Liver (tissue), 9 donors: ENCODE results near the gene RIMBP2. TPM values are rescaled to one million over a fixed set of nuclear protein-coding genes. Genes with fewer than 3 reads are reported as not detected.

ENCODE experiments used
- DNase-seq: peaks from one replicate; pipeline ENCODE4 v3.0.0-alpha.2; 2017; ENCODE audit warnings: low spot score
- H3K27ac ChIP-seq, 2 donors: one replicate each; pipeline ENCODE4 v1.7.0; 2013; ENCODE audit warnings: inconsistent platforms in 2 of 2, low read length in 2 of 2, control low read depth in 1 of 2, low read depth in 1 of 2, mild to moderate bottlenecking in 1 of 2
- H3K27me3 ChIP-seq, 4 donors: one replicate each; pipeline versions ENCODE4 v1.6.1 to v1.7.0; 2013; ENCODE audit warnings: low read length in 3 of 4, inconsistent platforms in 1 of 4, mild to moderate bottlenecking in 1 of 4, moderate library complexity in 1 of 4; ENCODE audit not compliant: control insufficient read depth in 4 of 4, insufficient read depth in 4 of 4
- H3K36me3 ChIP-seq, 4 donors: one replicate each; pipeline versions ENCODE4 v1.6.1 to v1.7.0; 2013; ENCODE audit warnings: low read length in 3 of 4, mild to moderate bottlenecking in 3 of 4, low read depth in 1 of 4, moderate library complexity in 1 of 4; ENCODE audit not compliant: control insufficient read depth in 4 of 4, insufficient read depth in 3 of 4
- H3K4me1 ChIP-seq, 4 donors: one replicate each; pipeline versions ENCODE4 v1.6.1 to v1.7.0; 2013; ENCODE audit warnings: low read length in 3 of 4, mild to moderate bottlenecking in 3 of 4, moderate library complexity in 1 of 4; ENCODE audit not compliant: control insufficient read depth in 4 of 4, insufficient read depth in 4 of 4
- H3K4me3 ChIP-seq, 3 donors: one replicate each; pipeline versions ENCODE4 v1.6.1 to v1.7.0; 2013; ENCODE audit warnings: low read length in 3 of 3, control low read depth in 1 of 3, low read depth in 1 of 3, mild to moderate bottlenecking in 1 of 3
- H3K9ac ChIP-seq, 2 donors: one replicate each; pipeline ENCODE4 v1.7.0; 2013; ENCODE audit warnings: low read length in 2 of 2, mild to moderate bottlenecking in 2 of 2, moderate library complexity in 2 of 2, control low read depth in 1 of 2, low read depth in 1 of 2
- H3K9me3 ChIP-seq, 4 donors: one replicate each; pipeline versions ENCODE4 v1.6.1 to v1.7.0; 2013; ENCODE audit warnings: low read length in 3 of 4; ENCODE audit not compliant: control insufficient read depth in 4 of 4
- EGR1 ChIP-seq, 2 donors: IDR thresholded peaks; 2 replicates each; pipeline ENCODE4 v1.6.1; 2016 to 2018; ENCODE audit warnings: antibody characterized with exemption in 2 of 2, low read depth in 2 of 2
- FOXA1 ChIP-seq: IDR thresholded peaks from 2 replicates; pipeline ENCODE4 v1.6.1; 2016; ENCODE audit warnings: antibody characterized with exemption
- FOXA2 ChIP-seq: IDR thresholded peaks from 2 replicates; pipeline ENCODE4 v1.6.1; 2016; ENCODE audit warnings: antibody characterized with exemption
- GABPA ChIP-seq, 2 donors: IDR thresholded peaks in 1 of 2; conservative IDR thresholded peaks in 1 of 2; 2 replicates each; pipeline ENCODE4 v1.6.1; 2016; ENCODE audit warnings: antibody characterized with exemption in 2 of 2, mild to moderate bottlenecking in 1 of 2, moderate library complexity in 1 of 2
- HNF4A ChIP-seq, 2 donors: conservative IDR thresholded peaks; 2 replicates each; pipeline ENCODE4 v1.6.1; 2016; ENCODE audit warnings: antibody characterized with exemption in 2 of 2, mild to moderate bottlenecking in 2 of 2
- HNF4G ChIP-seq: IDR thresholded peaks from 2 replicates; pipeline ENCODE4 v1.6.1; 2016; ENCODE audit warnings: antibody characterized with exemption
- JUND ChIP-seq, 2 donors: IDR thresholded peaks; 2 replicates each; pipeline ENCODE4 v1.6.1; 2016; ENCODE audit warnings: antibody characterized with exemption in 2 of 2
- NR2F2 ChIP-seq: IDR thresholded peaks from 2 replicates; pipeline ENCODE4 v1.6.1; 2016; ENCODE audit warnings: antibody characterized with exemption
- RAD21 ChIP-seq, 2 donors: IDR thresholded peaks; 2 replicates each; pipeline ENCODE4 v1.6.1; 2016; ENCODE audit warnings: antibody characterized with exemption in 2 of 2, mild to moderate bottlenecking in 2 of 2
- REST ChIP-seq: IDR thresholded peaks from 2 replicates; pipeline ENCODE4 v1.6.1; 2016; ENCODE audit warnings: antibody characterized with exemption, mild to moderate bottlenecking
- RXRA ChIP-seq, 2 donors: IDR thresholded peaks; 2 replicates each; pipeline ENCODE4 v1.6.1; 2017 to 2018; ENCODE audit warnings: antibody characterized with exemption in 2 of 2, mild to moderate bottlenecking in 1 of 2
- SP1 ChIP-seq: IDR thresholded peaks from 2 replicates; pipeline ENCODE4 v1.6.1; 2018; ENCODE audit warnings: antibody characterized with exemption, mild to moderate bottlenecking
- TAF1 ChIP-seq: conservative IDR thresholded peaks from 2 replicates; pipeline ENCODE4 v1.6.1; 2016; ENCODE audit warnings: antibody characterized with exemption, mild to moderate bottlenecking
- YY1 ChIP-seq: IDR thresholded peaks from 2 replicates; pipeline ENCODE4 v1.6.1; 2016; ENCODE audit warnings: antibody characterized with exemption, mild to moderate bottlenecking
- WGBS: extraction: QIAGEN DNeasy Blood & Tissue Kit; methylation state at CpG from one replicate; pipeline ENCODE4 v1.1.7; 2013; 5-methylcytosine and 5-hydroxymethylcytosine counted together
- polyA plus RNA-seq, 2 donors: library from polyadenylated mRNA; stranded (reverse) in 1 of 2; unstranded in 1 of 2; fragments of 200-250 nt in 1 of 2; fragments of >200 nt in 1 of 2; fragmentation: Nextera tagmentation in 1 of 2; extraction: Ambion mirVana in 1 of 2; gene quantifications; one replicate each; pipeline versions ENCODE4 v1.2.1 to v1.2.3, GENCODE V29; 2013 to 2015
- total RNA-seq, 2 donors: library from RNA; depleted of rRNA; stranded (reverse); fragments of >200 nt; gene quantifications; one replicate each; pipeline ENCODE4 v1.2.3, GENCODE V29; 2014
- TF ChIP-seq, protein P1 (sequence below): IDR thresholded peaks from 2 replicates; pipeline ENCODE4 v1.6.1; 2016; ENCODE audit warnings: antibody characterized with exemption
- TF ChIP-seq, protein P2 (sequence below): fragments of 150-350 bp; IDR thresholded peaks from 2 replicates; pipeline ENCODE4 v1.5.1; 2017; ENCODE audit warnings: improper control_type of control experiment, low read depth, low read length; ENCODE audit not compliant: missing input control
- TF ChIP-seq, protein P3 (sequence below): IDR thresholded peaks from 2 replicates; pipeline ENCODE4 v1.6.1; 2016; ENCODE audit warnings: antibody characterized with exemption
- TF ChIP-seq, protein P4 (sequence below): IDR thresholded peaks from 2 replicates; pipeline ENCODE4 v1.6.1; 2016; ENCODE audit warnings: antibody characterized with exemption
- donor health status: healthy.
- donor health status: healthy.
- donor health status: healthy.
- donor health status: healthy.
- donor health status: healthy.

Gene RIMBP2
- total and polyA plus RNA-seq, 4 donors = 0.01 to 0.17 (median 0.09) TPM; not detected in 1

- H3K27ac ChIP-seq = no peak overlapping the region
- 73% methylated on average over 18 of the region's 18 CpGs for WGBS
- no peaks in the 10 kb centered on the region for H3K36me3 ChIP-seq
- TF ChIP-seq NR2F2 (no peak), SP1 (no peak), JUND (IDR thresholded peaks at IDR 0.05) (no peak), FOXA1 (no peak), HNF4A (conservative IDR thresholded peaks at IDR 0.05) (no peak), RAD21 (IDR thresholded peaks at IDR 0.05) (no peak), GABPA (IDR thresholded peaks at IDR 0.05 in 1 of 2, conservative IDR thresholded peaks at IDR 0.05 in 1 of 2) (no peak), REST (no peak), HNF4G (no peak), EGR1 (IDR thresholded peaks at IDR 0.05; ENCODE audit: low read depth in 2 of 2) (no peak), FOXA2 (no peak), RXRA (IDR thresholded peaks at IDR 0.05) (no peak), TAF1 (no peak), YY1 (no peak)
- TF ChIP-seq, protein P1, sequence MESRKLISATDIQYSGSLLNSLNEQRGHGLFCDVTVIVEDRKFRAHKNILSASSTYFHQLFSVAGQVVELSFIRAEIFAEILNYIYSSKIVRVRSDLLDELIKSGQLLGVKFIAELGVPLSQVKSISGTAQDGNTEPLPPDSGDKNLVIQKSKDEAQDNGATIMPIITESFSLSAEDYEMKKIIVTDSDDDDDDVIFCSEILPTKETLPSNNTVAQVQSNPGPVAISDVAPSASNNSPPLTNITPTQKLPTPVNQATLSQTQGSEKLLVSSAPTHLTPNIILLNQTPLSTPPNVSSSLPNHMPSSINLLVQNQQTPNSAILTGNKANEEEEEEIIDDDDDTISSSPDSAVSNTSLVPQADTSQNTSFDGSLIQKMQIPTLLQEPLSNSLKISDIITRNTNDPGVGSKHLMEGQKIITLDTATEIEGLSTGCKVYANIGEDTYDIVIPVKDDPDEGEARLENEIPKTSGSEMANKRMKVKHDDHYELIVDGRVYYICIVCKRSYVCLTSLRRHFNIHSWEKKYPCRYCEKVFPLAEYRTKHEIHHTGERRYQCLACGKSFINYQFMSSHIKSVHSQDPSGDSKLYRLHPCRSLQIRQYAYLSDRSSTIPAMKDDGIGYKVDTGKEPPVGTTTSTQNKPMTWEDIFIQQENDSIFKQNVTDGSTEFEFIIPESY = no peak
- TF ChIP-seq, protein P2, sequence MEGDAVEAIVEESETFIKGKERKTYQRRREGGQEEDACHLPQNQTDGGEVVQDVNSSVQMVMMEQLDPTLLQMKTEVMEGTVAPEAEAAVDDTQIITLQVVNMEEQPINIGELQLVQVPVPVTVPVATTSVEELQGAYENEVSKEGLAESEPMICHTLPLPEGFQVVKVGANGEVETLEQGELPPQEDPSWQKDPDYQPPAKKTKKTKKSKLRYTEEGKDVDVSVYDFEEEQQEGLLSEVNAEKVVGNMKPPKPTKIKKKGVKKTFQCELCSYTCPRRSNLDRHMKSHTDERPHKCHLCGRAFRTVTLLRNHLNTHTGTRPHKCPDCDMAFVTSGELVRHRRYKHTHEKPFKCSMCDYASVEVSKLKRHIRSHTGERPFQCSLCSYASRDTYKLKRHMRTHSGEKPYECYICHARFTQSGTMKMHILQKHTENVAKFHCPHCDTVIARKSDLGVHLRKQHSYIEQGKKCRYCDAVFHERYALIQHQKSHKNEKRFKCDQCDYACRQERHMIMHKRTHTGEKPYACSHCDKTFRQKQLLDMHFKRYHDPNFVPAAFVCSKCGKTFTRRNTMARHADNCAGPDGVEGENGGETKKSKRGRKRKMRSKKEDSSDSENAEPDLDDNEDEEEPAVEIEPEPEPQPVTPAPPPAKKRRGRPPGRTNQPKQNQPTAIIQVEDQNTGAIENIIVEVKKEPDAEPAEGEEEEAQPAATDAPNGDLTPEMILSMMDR = no peak
- TF ChIP-seq, protein P3, sequence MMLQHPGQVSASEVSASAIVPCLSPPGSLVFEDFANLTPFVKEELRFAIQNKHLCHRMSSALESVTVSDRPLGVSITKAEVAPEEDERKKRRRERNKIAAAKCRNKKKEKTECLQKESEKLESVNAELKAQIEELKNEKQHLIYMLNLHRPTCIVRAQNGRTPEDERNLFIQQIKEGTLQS = no peak
- TF ChIP-seq, protein P4, sequence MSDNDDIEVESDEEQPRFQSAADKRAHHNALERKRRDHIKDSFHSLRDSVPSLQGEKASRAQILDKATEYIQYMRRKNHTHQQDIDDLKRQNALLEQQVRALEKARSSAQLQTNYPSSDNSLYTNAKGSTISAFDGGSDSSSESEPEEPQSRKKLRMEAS = no peak
- DNase-seq = no peak
- no peaks in the 10 kb centered on the region for H3K4me1 ChIP-seq
- H3K27me3 ChIP-seq = no peaks in the 10 kb centered on the region
- no peak overlapping the region for H3K9ac ChIP-seq
- no peaks in the 10 kb centered on the region for H3K9me3 ChIP-seq
- H3K4me3 ChIP-seq = no peak overlapping the region
These were observed 266.8 kb downstream of the RIMBP2 start for GRCh38 chr12:130449291-130449690.
